Heart left ventricle (tissue), 16 donors: ENCODE results near the gene ACAP3. TPM values are rescaled to one million over a fixed set of nuclear protein-coding genes. Genes with fewer than 3 reads are reported as not detected.

ENCODE experiments used
- ATAC-seq, 4 donors: fragments of 200-7000 bp; cut with Tn5 transposase; one replicate each; pipeline ENCODE4 v1.9.1; 2020 to 2022; ENCODE audit warnings: moderate library complexity in 4 of 4, mild to moderate bottlenecking in 3 of 4, moderate number of reproducible peaks in 1 of 4
- DNase-seq, 5 donors: peaks; one replicate each; pipeline ENCODE4 v3.0.0-alpha.2; 2020
- H3K27ac ChIP-seq, 12 donors: fragments of 200-600 bp; sonication (generic) in 4 of 12; one replicate each; pipeline versions ENCODE4 v1.5.0 to v1.8.0; 2016 to 2022; ENCODE audit warnings: mild to moderate bottlenecking in 2 of 12
- H3K27me3 ChIP-seq, 9 donors: fragments of 200-600 bp; sonication (generic) in 2 of 9; one replicate each; pipeline versions ENCODE4 v1.5.1 to v1.8.0; 2016 to 2022; ENCODE audit warnings: mild to moderate bottlenecking in 3 of 9
- H3K36me3 ChIP-seq, 9 donors: fragments of 200-600 bp; sonication (generic) in 2 of 9; one replicate each; pipeline versions ENCODE4 v1.5.0 to v1.8.0; 2018 to 2022; ENCODE audit warnings: mild to moderate bottlenecking in 2 of 9
- H3K4me1 ChIP-seq, 12 donors: fragments of 200-600 bp; sonication (generic) in 4 of 12; one replicate each; pipeline versions ENCODE4 v1.5.0 to v1.8.0; 2016 to 2022; ENCODE audit warnings: mild to moderate bottlenecking in 3 of 12
- H3K4me3 ChIP-seq, 12 donors: fragments of 200-600 bp; sonication (generic) in 4 of 12; one replicate each; pipeline versions ENCODE4 v1.5.0 to v1.8.0; 2017 to 2022; ENCODE audit warnings: mild to moderate bottlenecking in 9 of 12, moderate library complexity in 4 of 12
- H3K9me3 ChIP-seq, 12 donors: fragments of 200-600 bp; sonication (generic) in 4 of 12; one replicate each; pipeline versions ENCODE4 v1.5.0 to v1.8.0; 2016 to 2022; ENCODE audit warnings: mild to moderate bottlenecking in 1 of 12
- POLR2A ChIP-seq, 2 donors: fragments of 450-650 bp; IDR thresholded peaks; one replicate each; pipeline ENCODE4 v1.6.1; 2017; ENCODE audit warnings: antibody characterized with exemption in 2 of 2, mild to moderate bottlenecking in 2 of 2, moderate library complexity in 2 of 2
- WGBS, 4 donors: extraction: QIAGEN DNeasy Blood & Tissue Kit in 2 of 4; methylation state at CpG; one replicate each; pipeline versions ENCODE4 v1.1.5 to v1.1.7; 2013 to 2018; 5-methylcytosine and 5-hydroxymethylcytosine counted together
- intact Hi-C, 10 donors: fragments of 100-400 bp; cut with DNase I; formaldehyde crosslinking; loops; one replicate each; pipeline versions ENCODE4 v1.11.1 to v1.14.2; 2022
- polyA plus RNA-seq, 2 donors: library from polyadenylated mRNA; stranded (reverse); fragments of 200-250 nt; gene quantifications; one replicate each; pipeline ENCODE4 v1.2.3, GENCODE V29; 2013
- total RNA-seq, 9 donors: library from RNA; depleted of rRNA in 2 of 9; stranded (reverse); fragments of >200 nt in 2 of 9; fragmentation: NEBNext Ultra II Directional in 3 of 9; extraction: Animal tissue kit (Norgen Biotek cat#: 25700) in 3 of 9; gene quantifications; one replicate each; pipeline versions ENCODE4 v1.1.0 to v1.2.4, GENCODE V29; 2016 to 2023
- TF ChIP-seq, protein P1 (sequence below), 12 donors: fragments of 200-600 bp; sonication (generic) in 4 of 12; IDR thresholded peaks; one replicate each; pipeline versions ENCODE4 v1.5.0 to v1.8.0; 2018 to 2022; ENCODE audit warnings: antibody characterized with exemption in 12 of 12, mild to moderate bottlenecking in 5 of 12
- donor health status: ischemic (EF 13 %, LVEDD 7.1; RV severe dilation, severe dysfunction).
- donor health status: healthy with polysubstance abuse.
- donor health status: DM: no; HTN: yes; CAD: no.
- donor health status: DM: no; HTN: no; CAD: no.
- donor health status: ischemic (EF 25% LVEDD 6.9; RV normal size, moderate dysfunction).
- donor health status: ischemic (EF 25% LVEDD 5.7; RV mildly dilated, moderate dysfunction).
- donor health status: healthy.
- donor health status: DM: yes; HTN: yes; CAD: no.
- donor health status: ischemic (EF 35%, LVEDD 5.7; RV mildly dilated, moderate dysfunction).
- donor health status: nonischemic (EF 11% LVEDD 7.7; RV severe dilation, severe dysfunction).
- donor health status: DM: yes; HTN: yes; CAD: no.
- donor health status: PGD.
- donor health status: ischemic (EF 29% LVEDD 5.4; RV normal size, mild dysfunction).
- donor health status: nonischemic (EF 23%, LVEDD 6.1; RV moderate dilation, normal function).

The ACAP3 gene
- total and polyA plus RNA-seq, 11 donors = 20.1 to 59.5 (median 34.1) TPM

DNA sequence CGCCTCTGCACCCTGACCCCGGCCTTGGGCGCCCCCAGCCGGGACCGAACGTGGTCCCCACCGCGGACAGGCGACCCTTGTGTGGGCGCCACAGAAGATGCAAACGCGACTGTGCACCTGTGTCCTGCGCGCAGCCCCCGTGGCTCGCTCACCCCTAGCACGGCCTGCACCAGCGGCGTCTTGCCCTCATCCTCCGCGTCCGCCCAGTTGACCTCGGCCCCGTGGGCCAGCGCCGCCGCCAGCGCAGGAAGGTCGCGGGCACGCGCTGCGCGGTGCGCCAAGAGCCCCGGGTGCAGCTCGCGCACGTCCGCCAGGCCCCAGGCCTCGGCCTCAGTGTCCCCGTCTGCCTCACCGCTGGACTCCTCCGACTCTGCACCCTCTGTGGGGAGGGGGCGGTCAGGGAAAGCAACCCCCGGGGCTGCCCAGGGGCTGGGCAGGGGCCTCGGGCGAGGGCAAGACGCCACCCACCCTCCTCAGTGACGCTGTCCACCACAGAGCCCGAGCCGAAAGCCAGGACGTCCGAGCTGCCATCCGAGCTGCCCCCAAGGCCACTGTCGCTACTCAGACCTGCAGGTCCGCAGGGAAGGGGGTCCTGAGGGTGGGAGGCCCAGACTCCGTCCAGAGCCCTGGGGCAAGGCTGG lies 13.4 kb downstream of the ACAP3 start:
- 88 to 94% (median 90%) methylated on average over 49 to 58 of the region's 58 CpGs for WGBS, 4 donors
- peak in 1 of 5 donors; percentile 33 for DNase-seq

GRCh38 chr1:1293263-1294249 lies 14.2 kb downstream of the ACAP3 start:
- Histone ChIP-seq H3K4me3 (no peak overlapping the region), H3K27me3 (no peaks in the 10 kb centered on the region), H3K9me3 (no peaks in the 10 kb centered on the region), H3K4me1 (peaks cover 0 to 15% (median 7%) of the 10 kb centered on the region in 12 donors), H3K36me3 (peaks cover 0 to 47% (median 12%) of the 10 kb centered on the region in 9 donors), H3K27ac (no peak overlapping the region)
- ATAC-seq (peak in 2 of 4 donors; percentile 2 to 12), DNase-seq (peak in 2 of 5 donors; percentile 24 to 65)
- TF ChIP-seq POLR2A (IDR thresholded peaks at IDR 0.05) = no peak
- TF ChIP-seq, protein P1, sequence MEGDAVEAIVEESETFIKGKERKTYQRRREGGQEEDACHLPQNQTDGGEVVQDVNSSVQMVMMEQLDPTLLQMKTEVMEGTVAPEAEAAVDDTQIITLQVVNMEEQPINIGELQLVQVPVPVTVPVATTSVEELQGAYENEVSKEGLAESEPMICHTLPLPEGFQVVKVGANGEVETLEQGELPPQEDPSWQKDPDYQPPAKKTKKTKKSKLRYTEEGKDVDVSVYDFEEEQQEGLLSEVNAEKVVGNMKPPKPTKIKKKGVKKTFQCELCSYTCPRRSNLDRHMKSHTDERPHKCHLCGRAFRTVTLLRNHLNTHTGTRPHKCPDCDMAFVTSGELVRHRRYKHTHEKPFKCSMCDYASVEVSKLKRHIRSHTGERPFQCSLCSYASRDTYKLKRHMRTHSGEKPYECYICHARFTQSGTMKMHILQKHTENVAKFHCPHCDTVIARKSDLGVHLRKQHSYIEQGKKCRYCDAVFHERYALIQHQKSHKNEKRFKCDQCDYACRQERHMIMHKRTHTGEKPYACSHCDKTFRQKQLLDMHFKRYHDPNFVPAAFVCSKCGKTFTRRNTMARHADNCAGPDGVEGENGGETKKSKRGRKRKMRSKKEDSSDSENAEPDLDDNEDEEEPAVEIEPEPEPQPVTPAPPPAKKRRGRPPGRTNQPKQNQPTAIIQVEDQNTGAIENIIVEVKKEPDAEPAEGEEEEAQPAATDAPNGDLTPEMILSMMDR (IDR thresholded peaks at IDR 0.05) = no peak
- WGBS, 4 donors = 81 to 84% (median 83%) methylated on average over 27 to 94 of the region's 94 CpGs
- intact Hi-C loops = loop anchor here in 9 of 10 donors (2.0 to 10.0 kb wide), 6 partner anchors 171 to 309 kb away; partner anchors contain the start of gene PERM1 (in 1 of the 9)

More for the DNA sequence above, 13.4 kb downstream of the ACAP3 start:
- H3K36me3 ChIP-seq = peaks cover 0 to 47% (median 12%) of the 10 kb centered on the region in 9 donors
- H3K27ac ChIP-seq = no peak overlapping the region
- no peaks in the 10 kb centered on the region for H3K27me3 ChIP-seq
- no peak overlapping the region for H3K4me3 ChIP-seq
- H3K9me3 ChIP-seq = no peaks in the 10 kb centered on the region
- no peak for TF ChIP-seq POLR2A (IDR thresholded peaks at IDR 0.05)
- TF ChIP-seq, protein P1 (IDR thresholded peaks at IDR 0.05) = no peak
- no peak for ATAC-seq
- H3K4me1 ChIP-seq = peaks cover 0 to 15% (median 7%) of the 10 kb centered on the region in 12 donors
- intact Hi-C loops = loop anchor here in 6 of 10 donors (5.0 to 10.0 kb wide), 4 partner anchors 172 to 310 kb away; partner anchors contain the start of gene PERM1 (in 1 of the 6)

GRCh38 chr1:1292851-1293250 lies 14.9 kb downstream of the ACAP3 start:
- intact Hi-C loops = loop anchor here in 9 of 10 donors (1.0 to 10.0 kb wide), 7 partner anchors 170 to 308 kb away; partner anchors contain the start of gene PERM1 (in 1 of the 9)
- H3K36me3 ChIP-seq = peaks cover 0 to 45% (median 11%) of the 10 kb centered on the region in 9 donors
- TF ChIP-seq, protein P1 (IDR thresholded peaks at IDR 0.05) = no peak
- TF ChIP-seq POLR2A (IDR thresholded peaks at IDR 0.05) = no peak
- WGBS, 4 donors = 89 to 96% (median 92%) methylated on average over 14 to 18 of the region's 18 CpGs
- H3K9me3 ChIP-seq = no peaks in the 10 kb centered on the region
- H3K4me1 ChIP-seq = peaks cover 0 to 15% (median 7%) of the 10 kb centered on the region in 12 donors
- H3K27me3 ChIP-seq = no peaks in the 10 kb centered on the region
- H3K4me3 ChIP-seq = no peak overlapping the region
- no peak for ATAC-seq
- no peak overlapping the region for H3K27ac ChIP-seq
- no peak for DNase-seq
